ENCODE results near the gene RFC2. TPM values are rescaled to one million over a fixed set of nuclear protein-coding genes. Genes with fewer than 3 reads are reported as not detected.
"Not testable (repeated sequence)": the region's sequence is repeated elsewhere in the genome, so short reads cannot be mapped to it uniquely, and the experiment has no call there.

The RFC2 gene
- total RNA-seq, 1 donor from 2014 or later = 12.4 TPM

DNA sequence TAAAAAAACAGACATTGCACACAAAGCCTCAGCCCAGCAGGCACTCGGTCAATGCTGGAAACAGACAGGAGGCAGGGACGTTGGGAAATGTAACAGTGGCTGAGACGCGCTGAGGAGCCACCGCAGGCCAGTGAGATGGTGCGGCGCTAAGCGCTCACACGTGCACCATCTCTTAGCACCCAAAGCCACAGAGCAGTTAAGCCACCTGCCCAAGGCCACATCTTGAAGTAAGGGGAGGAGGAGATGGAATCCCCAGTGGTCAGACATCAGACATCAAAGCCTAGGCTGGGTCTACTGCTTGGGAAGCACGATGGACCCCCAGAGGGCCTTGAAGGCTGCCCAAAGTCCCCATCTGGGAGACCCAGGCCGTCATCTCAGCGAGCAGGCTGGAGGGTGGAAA lies 28.8 kb downstream of the RFC2 start:
- Histone ChIP-seq H3K4me3 (ENCODE audit: low read depth, low read length) (no peak overlapping the region), H3K36me3 (ENCODE audit: control insufficient read depth, insufficient read depth, low read length) (no peaks in the 10 kb centered on the region), H3K27me3 (ENCODE audit: control insufficient read depth, insufficient read depth, low read length) (no peaks in the 10 kb centered on the region)
- FAIRE-seq (no peak), DNase-seq (ENCODE audit: low read depth) (no peak)
- TF ChIP-seq CTCF (IDR thresholded peaks at IDR 0.05; ENCODE audit: insufficient read depth, low read length, severe bottlenecking) = no peak

- not testable (repeated sequence) for H3K4me3 ChIP-seq (ENCODE audit: low read depth, low read length); FAIRE-seq; DNase-seq (ENCODE audit: low read depth); H3K36me3 ChIP-seq (ENCODE audit: control insufficient read depth, insufficient read depth, low read length); H3K27me3 ChIP-seq (ENCODE audit: control insufficient read depth, insufficient read depth, low read length)
These were observed 29.3 kb downstream of the RFC2 start for GRCh38 chr7:74224907-74225306.

DNA sequence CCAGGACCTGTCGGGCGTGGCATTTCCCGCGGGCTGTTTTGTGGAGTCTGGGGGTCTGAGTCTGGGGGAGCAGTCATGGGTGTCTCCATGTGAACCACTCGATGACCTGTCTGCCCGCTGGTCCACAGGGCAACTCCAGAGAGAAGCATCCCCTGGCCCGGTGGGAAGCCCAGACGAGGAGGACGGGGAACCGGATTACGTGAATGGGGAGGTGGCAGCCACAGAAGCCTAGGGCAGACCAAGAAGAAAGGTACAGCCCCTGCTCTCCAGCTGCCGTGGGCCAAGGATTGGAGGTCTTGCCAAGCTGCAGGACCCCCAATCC lies 29.7 kb downstream of the RFC2 start:
- Histone ChIP-seq H3K4me3 (ENCODE audit: low read depth, low read length) (no peak overlapping the region), H3K36me3 (ENCODE audit: control insufficient read depth, insufficient read depth, low read length) (no peaks in the 10 kb centered on the region), H3K27me3 (ENCODE audit: control insufficient read depth, insufficient read depth, low read length) (no peaks in the 10 kb centered on the region)
- DNase-seq (ENCODE audit: low read depth) (no peak), FAIRE-seq (no peak)
- no peak for TF ChIP-seq CTCF (IDR thresholded peaks at IDR 0.05; ENCODE audit: insufficient read depth, low read length, severe bottlenecking)

DNA sequence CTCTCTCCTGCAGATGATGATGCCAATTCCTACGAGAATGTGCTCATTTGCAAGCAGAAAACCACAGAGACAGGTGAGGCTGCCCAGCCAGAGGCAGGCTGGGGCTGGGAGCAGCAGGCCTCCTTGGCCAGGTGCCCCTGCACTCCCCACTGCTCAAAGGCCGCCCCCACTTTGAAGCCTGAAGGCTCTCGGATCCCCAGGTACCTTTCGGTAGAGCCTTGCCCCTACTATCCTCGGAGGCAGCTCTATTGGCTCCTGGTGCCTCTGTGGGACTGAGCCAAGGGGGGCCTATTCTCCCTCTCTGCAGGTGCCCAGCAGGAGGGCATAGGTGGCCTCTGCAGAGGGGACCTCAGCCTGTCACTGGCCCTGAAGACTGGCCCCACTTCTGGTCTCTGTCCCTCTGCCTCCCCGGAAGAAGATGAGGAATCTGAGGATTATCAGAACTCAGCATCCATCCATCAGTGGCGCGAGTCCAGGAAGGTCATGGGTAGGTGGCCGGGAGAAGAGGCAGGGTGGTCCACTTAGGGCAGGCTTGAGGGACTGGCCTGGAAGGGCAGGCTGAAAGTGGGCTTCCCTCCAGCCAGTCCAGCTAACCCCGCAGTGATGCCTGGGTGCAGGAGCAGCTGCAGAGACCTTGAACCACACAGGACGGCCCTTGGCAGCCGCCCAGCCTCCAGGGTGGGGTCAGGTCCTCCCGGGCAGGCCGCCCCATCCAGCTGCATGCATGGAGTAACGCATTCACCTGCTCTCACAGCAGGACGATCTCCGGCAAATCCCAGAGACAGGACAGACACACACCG lies 30.3 kb downstream of the RFC2 start:
- no peak for FAIRE-seq
- no peak for DNase-seq (ENCODE audit: low read depth)
- no peaks in the 10 kb centered on the region for H3K36me3 ChIP-seq (ENCODE audit: control insufficient read depth, insufficient read depth, low read length)
- no peak overlapping the region for H3K4me3 ChIP-seq (ENCODE audit: low read depth, low read length)
- H3K27me3 ChIP-seq (ENCODE audit: control insufficient read depth, insufficient read depth, low read length) = no peaks in the 10 kb centered on the region
- TF ChIP-seq CTCF (IDR thresholded peaks at IDR 0.05; ENCODE audit: insufficient read depth, low read length, severe bottlenecking) = no peak

GRCh38 chr7:74222851-74223710 lies 31.1 kb downstream of the RFC2 start:
- DNase-seq (ENCODE audit: low read depth) (no peak), FAIRE-seq (no peak)
- no peak for TF ChIP-seq CTCF (IDR thresholded peaks at IDR 0.05; ENCODE audit: insufficient read depth, low read length, severe bottlenecking)
- Histone ChIP-seq H3K27me3 (ENCODE audit: control insufficient read depth, insufficient read depth, low read length) (no peaks in the 10 kb centered on the region), H3K36me3 (ENCODE audit: control insufficient read depth, insufficient read depth, low read length) (no peaks in the 10 kb centered on the region), H3K4me3 (ENCODE audit: low read depth, low read length) (no peak overlapping the region)

DNA sequence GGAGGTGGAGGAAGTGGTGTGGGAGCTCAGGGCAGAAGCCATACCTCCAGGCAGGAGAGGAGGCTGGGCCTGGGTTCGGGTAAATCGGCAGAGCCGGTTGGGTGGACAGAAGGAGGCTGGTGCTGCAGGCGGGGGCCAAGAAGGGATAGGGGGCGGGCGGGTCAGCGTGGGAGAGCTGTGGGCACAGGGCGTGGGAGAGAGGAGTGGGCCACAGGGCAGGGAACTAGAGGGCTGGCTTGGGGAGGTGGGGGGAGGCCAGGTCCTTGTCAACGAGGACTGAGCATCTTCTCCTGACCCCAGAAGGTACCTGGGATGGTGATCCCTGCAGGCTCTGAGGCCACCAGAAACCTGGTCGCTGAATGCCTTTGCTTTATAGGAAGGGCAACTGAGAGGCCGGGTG lies 32.5 kb downstream of the RFC2 start:
- TF ChIP-seq CTCF (IDR thresholded peaks at IDR 0.05; ENCODE audit: insufficient read depth, low read length, severe bottlenecking) = no peak
- FAIRE-seq (no peak), DNase-seq (ENCODE audit: low read depth) (no peak)
- Histone ChIP-seq H3K4me3 (ENCODE audit: low read depth, low read length) (no peak overlapping the region), H3K27me3 (ENCODE audit: control insufficient read depth, insufficient read depth, low read length) (no peaks in the 10 kb centered on the region), H3K36me3 (ENCODE audit: control insufficient read depth, insufficient read depth, low read length) (no peaks in the 10 kb centered on the region)
